Uterus (tissue), 2 donors: ENCODE measurements around the gene NFATC1.

Experiments used
- CTCF ChIP-seq, 4 experiments: fragments of 200-600 bp in 2 of 4; fragments of 450-650 bp in 2 of 4; sonication (generic) in 2 of 4; IDR thresholded peaks; one replicate each; pipeline ENCODE4 v1.5.1; 2016 to 2019; ENCODE audit warnings: antibody characterized with exemption in 4 of 4, mild to moderate bottlenecking in 2 of 4, moderate library complexity in 1 of 4
- POLR2A ChIP-seq, 2 donors: fragments of 450-650 bp; IDR thresholded peaks; one replicate each; pipeline ENCODE4 v1.6.1; 2016; ENCODE audit warnings: antibody characterized with exemption in 2 of 2, mild to moderate bottlenecking in 1 of 2, moderate library complexity in 1 of 2

GRCh38 chr18:79353267-79353666 is 42.5 kb upstream of the NFATC1 start:
- TF ChIP-seq CTCF (IDR thresholded peaks at IDR 0.05) (no peak), POLR2A (IDR thresholded peaks at IDR 0.05) (no peak)
